Pancreas (tissue), 10 donors: ENCODE data around the gene TSPEAR. TPM values are rescaled to one million over a fixed set of nuclear protein-coding genes. Genes with fewer than 3 reads are reported as not detected.

Source experiments
- ATAC-seq, 4 donors: fragments of 200-7000 bp; cut with Tn5 transposase; one replicate each; pipeline versions ENCODE4 v1.8.0 to v1.9.1; 2020; ENCODE audit warnings: mild to moderate bottlenecking in 4 of 4, moderate library complexity in 4 of 4
- DNase-seq, 6 donors: peaks; one replicate each; pipeline ENCODE4 v3.0.0-alpha.2; 2020
- FAIRE-seq: peaks from 2 replicates; lab custom pipeline; 2012; peaks lifted over from hg19 to GRCh38; lab: Jason Lieb, UNC
- H3K27ac ChIP-seq, 4 donors: fragments of 200-600 bp; sonication (generic); 1 replicate in 3 of 4; 2 replicates in 1 of 4; pipeline versions ENCODE4 v1.5.0 to v1.8.0; 2020
- H3K27me3 ChIP-seq, 4 donors: fragments of 200-600 bp; one replicate each; pipeline ENCODE4 v1.8.0; 2021
- H3K36me3 ChIP-seq, 3 donors: fragments of 200-600 bp; sonication (generic) in 1 of 3; one replicate each; pipeline versions ENCODE4 v1.5.0 to v1.8.0; 2020 to 2021
- H3K4me1 ChIP-seq, 3 donors: fragments of 200-600 bp; one replicate each; pipeline ENCODE4 v1.8.0; 2021
- H3K4me3 ChIP-seq, 4 donors: fragments of 200-600 bp; sonication (generic) in 2 of 4; one replicate each; pipeline versions ENCODE4 v1.5.0 to v1.8.0; 2020 to 2021
- H3K9me3 ChIP-seq, 4 donors: fragments of 200-600 bp; one replicate each; pipeline ENCODE4 v1.8.0; 2021
- WGBS, 2 donors: extraction: QIAGEN DNeasy Blood & Tissue Kit; methylation state at CpG; one replicate each; pipeline ENCODE4 v1.1.7; 2013; 5-methylcytosine and 5-hydroxymethylcytosine counted together
- intact Hi-C, 3 donors: fragments of 100-400 bp; cut with DNase I; formaldehyde crosslinking; loops; one replicate each; pipeline versions ENCODE4 v1.11.1 to v1.14.2; 2022
- polyA plus RNA-seq, 2 donors: library from polyadenylated mRNA; stranded (reverse); fragments of 200-250 nt; gene quantifications; one replicate each; pipeline ENCODE4 v1.2.3, GENCODE V29; 2013
- total RNA-seq, 6 donors: library from RNA; stranded (reverse); fragmentation: NEBNext Ultra II Directional in 4 of 6; extraction: Animal tissue kit (Norgen Biotek cat#: 25700) in 4 of 6; gene quantifications; one replicate each; pipeline versions ENCODE4 v1.2.1 to v1.2.4, GENCODE V29; 2021 to 2023
- TF ChIP-seq, protein P1 (sequence below), 4 donors: fragments of 200-600 bp; sonication (generic) in 3 of 4; IDR thresholded peaks; one replicate each; pipeline versions ENCODE4 v1.5.0 to v1.8.0; 2021; ENCODE audit warnings: antibody characterized with exemption in 4 of 4
- donor health status: healthy with polysubstance abuse.
- donor health status: DM: no; HTN: no; CAD: no; lungs with moderate emphysema.
- donor health status: DM: no; HTN: no; CAD: no.
- donor health status: control.
- donor health status: control.
- donor health status: Bipolar disorder and iron deficiency.
- donor health status: DM: yes; HTN: yes; CAD: no.
- donor health status: DM: no; HTN: no; CAD: no.
- donor health status: DM: no; HTN: no; CAD: no.
- donor health status: DM: yes; HTN: yes; CAD: no.

The TSPEAR gene
- total and polyA plus RNA-seq, 8 donors: 0.05 to 1.4 (median 0.25) TPM; not detected in 1

DNA sequence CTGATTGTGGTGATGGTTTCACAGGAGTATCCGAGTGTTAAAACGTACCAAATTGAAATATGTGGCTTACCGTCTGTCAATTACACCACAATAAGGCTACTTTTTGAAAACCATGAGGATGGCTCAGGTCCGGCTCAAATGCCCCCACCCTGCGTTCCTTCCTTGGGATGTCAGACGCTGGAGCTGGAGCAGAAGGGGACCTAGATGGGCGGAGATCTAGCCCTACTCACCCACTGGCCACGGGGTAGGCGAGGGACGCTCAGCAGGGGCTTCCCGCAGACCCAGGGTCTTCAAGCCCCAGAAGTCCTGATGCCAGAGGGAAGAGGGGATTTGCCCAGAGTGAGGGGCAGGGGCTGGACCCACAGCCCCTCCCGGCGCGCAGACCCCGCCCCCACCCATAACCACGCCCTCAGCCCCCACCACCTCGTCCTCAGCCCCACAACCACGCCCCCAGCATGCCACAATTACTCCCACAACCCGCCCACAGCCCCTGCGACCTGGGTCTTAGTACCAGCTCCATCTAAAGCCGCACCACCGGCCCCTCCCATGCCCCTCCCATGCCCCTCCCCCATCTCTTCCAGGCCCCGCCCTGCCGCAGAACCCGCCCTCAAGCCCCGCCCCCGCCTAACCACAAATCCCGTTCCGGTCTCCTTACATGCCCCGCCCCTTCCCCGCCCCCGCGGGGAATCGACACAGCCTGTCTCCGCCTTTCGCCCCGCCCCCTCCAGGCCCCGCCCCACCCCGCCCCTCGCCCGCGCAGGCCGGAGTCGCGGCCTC lies 256.4 kb downstream of the TSPEAR start, which contains the start of gene LRRC3:
Gene LRRC3 (plus strand): TSS at position 764 of the 777 bp plus-strand sequence. CDS start 1,135 bp downstream, outside the sequence.
- intact Hi-C loops: no loop called here
- H3K4me3 ChIP-seq: peak within 1 kb of the TSS; percentile 57 to 84 (median 61)

DNA sequence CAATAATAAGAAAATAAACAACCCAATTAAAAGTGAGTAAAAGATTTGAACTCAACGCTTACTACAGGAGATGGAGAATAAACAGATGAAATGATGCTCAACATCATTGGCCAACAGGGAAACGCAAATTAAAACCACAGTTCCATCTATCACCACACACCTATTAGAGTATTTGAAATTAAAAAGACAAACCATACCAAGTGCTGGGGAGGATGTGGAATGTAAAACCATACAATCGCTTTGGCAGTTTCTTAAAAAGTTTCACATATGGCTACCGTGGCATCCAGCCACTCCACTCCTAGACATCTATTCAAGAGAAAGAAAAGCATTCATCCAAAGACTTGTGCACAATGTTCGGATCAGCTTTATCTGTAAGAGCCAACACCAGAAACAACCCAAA lies 257.3 kb downstream of the TSPEAR start:
- intact Hi-C loops: no loop called here
- no peak for FAIRE-seq

More for the DNA sequence above, 256.4 kb downstream of the TSPEAR start, which contains the start of gene LRRC3:
- peak; percentile 81 to 92 (median 87) for DNase-seq
- Histone ChIP-seq H3K9me3 (no peaks in the 10 kb centered on the region), H3K4me1 (peaks cover 0 to 5% (median 0%) of the 10 kb centered on the region in 3 donors), H3K27ac (no peak within 1 kb of the TSS), H3K36me3 (no peaks in the 10 kb centered on the region), H3K27me3 (no peaks in the 10 kb centered on the region)
- TF ChIP-seq, protein P1, sequence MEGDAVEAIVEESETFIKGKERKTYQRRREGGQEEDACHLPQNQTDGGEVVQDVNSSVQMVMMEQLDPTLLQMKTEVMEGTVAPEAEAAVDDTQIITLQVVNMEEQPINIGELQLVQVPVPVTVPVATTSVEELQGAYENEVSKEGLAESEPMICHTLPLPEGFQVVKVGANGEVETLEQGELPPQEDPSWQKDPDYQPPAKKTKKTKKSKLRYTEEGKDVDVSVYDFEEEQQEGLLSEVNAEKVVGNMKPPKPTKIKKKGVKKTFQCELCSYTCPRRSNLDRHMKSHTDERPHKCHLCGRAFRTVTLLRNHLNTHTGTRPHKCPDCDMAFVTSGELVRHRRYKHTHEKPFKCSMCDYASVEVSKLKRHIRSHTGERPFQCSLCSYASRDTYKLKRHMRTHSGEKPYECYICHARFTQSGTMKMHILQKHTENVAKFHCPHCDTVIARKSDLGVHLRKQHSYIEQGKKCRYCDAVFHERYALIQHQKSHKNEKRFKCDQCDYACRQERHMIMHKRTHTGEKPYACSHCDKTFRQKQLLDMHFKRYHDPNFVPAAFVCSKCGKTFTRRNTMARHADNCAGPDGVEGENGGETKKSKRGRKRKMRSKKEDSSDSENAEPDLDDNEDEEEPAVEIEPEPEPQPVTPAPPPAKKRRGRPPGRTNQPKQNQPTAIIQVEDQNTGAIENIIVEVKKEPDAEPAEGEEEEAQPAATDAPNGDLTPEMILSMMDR (IDR thresholded peaks at IDR 0.05): no peak
- WGBS, 2 donors: 8% methylated on average over 36 to 45 of the region's 45 CpGs
- no peak for FAIRE-seq
- peak; percentile 80 to 92 (median 90) for ATAC-seq

DNA sequence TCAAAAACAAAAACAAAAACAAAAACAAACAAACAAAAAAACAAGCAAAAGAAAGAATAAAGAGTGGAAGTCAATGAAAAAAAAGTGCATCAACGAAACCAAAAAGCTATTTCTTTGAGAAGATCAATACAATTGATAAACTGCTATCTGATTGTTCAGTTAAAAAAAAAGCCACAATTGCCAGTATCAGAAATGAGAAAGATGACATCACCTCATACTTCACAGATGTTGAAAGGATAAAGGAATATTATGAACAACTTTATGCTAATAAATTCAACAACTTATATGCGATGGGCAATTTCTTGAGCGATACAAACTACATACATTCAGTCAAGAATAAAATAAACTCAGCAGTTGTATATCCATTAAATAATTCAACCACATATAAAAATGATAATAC lies 258.3 kb downstream of the TSPEAR start:
- no peak overlapping the region for H3K4me3 ChIP-seq
- ATAC-seq (no peak), DNase-seq (no peak), FAIRE-seq (no peak)
- peaks cover 0 to 5% (median 0%) of the 10 kb centered on the region in 3 donors for H3K4me1 ChIP-seq
- H3K36me3 ChIP-seq: no peaks in the 10 kb centered on the region
- no peak overlapping the region for H3K27ac ChIP-seq
- intact Hi-C loops: no loop called here
- TF ChIP-seq, protein P1 (IDR thresholded peaks at IDR 0.05): no peak
- H3K27me3 ChIP-seq: no peaks in the 10 kb centered on the region
- no peaks in the 10 kb centered on the region for H3K9me3 ChIP-seq
- WGBS, 2 donors: 77 to 85% methylated on average over 3 of the region's 3 CpGs

More for the DNA sequence above, 257.3 kb downstream of the TSPEAR start:
- 81 to 88% methylated on average over 5 of the region's 5 CpGs for WGBS, 2 donors
- ATAC-seq (no peak), DNase-seq (no peak)
- H3K9me3 ChIP-seq: no peaks in the 10 kb centered on the region
- H3K27me3 ChIP-seq: no peaks in the 10 kb centered on the region
- TF ChIP-seq, protein P1 (IDR thresholded peaks at IDR 0.05): no peak
- H3K36me3 ChIP-seq: no peaks in the 10 kb centered on the region
- H3K4me1 ChIP-seq: peaks cover 0 to 5% (median 0%) of the 10 kb centered on the region in 3 donors
- no peak overlapping the region for H3K27ac ChIP-seq
- no peak overlapping the region for H3K4me3 ChIP-seq

DNA sequence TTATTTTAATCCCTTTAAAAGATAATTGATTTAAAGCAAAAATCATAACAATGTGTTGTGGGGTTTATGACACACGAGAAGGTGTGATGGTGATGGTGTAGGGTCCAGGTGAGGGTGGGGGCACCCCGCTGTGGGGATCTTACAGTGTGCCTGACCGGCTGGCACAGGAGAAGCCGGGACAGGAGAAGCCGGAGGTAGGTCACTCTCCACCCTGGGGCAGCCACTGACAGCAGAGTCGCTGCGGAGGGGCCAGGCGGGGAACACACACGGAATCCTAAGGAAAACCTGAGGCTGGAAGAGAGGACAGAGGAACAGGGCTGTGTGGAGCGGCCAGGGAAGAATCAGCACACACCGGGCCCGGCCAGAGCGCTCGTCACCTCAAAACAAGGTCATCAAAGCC lies 260.4 kb downstream of the TSPEAR start:
- FAIRE-seq (no peak), DNase-seq (no peak), ATAC-seq (no peak)
- H3K4me1 ChIP-seq: peaks cover 0 to under 1% (median 0%) of the 10 kb centered on the region in 3 donors
- WGBS, 2 donors: 64 to 78% methylated on average over 14 of the region's 14 CpGs
- intact Hi-C loops: no loop called here
- no peak overlapping the region for H3K4me3 ChIP-seq
- TF ChIP-seq, protein P1 (IDR thresholded peaks at IDR 0.05): no peak
- H3K27ac ChIP-seq: no peak overlapping the region
- H3K9me3 ChIP-seq: no peaks in the 10 kb centered on the region
- no peaks in the 10 kb centered on the region for H3K36me3 ChIP-seq
- no peaks in the 10 kb centered on the region for H3K27me3 ChIP-seq

DNA sequence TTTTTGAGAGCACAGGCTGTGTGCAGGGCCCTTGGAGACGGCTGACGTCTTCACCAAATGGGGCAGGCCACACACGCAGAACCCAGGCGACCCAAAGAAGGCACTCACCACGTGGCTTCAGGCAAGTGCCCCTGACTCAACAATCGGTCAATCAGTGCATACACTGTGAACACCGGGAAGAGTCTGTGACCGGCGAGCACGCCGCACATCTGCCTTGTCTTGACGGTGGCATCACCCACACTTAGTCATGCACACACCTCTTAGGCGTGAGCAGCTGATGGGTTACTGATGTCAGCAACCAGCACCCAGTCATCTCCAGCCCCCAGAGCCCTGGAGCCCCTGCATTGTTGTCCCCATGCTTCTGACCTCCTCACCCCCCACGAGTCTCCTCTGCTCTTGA lies 261.0 kb downstream of the TSPEAR start:
- Histone ChIP-seq H3K4me1 (no peaks in the 10 kb centered on the region), H3K9me3 (no peaks in the 10 kb centered on the region), H3K27me3 (no peaks in the 10 kb centered on the region), H3K27ac (no peak overlapping the region), H3K36me3 (no peaks in the 10 kb centered on the region), H3K4me3 (no peak overlapping the region)
- TF ChIP-seq, protein P1 (IDR thresholded peaks at IDR 0.05): no peak
- 55 to 63% methylated on average over 14 of the region's 14 CpGs for WGBS, 2 donors
- intact Hi-C loops: no loop called here
- DNase-seq: no peak
- no peak for FAIRE-seq
- ATAC-seq: no peak
